HEK293 (cell line): ENCODE data around the gene BRI3BP.

Experiments
- CTCF ChIA-PET: fragments of 350-600 bp; formaldehyde crosslinking; extraction: SDS; loops from one replicate; lab custom pipeline; 2021; ENCODE audit warnings: antibody characterized with exemption; lab: Yijun Ruan, JAX
- POLR2A ChIA-PET: fragments of 300-600 bp; formaldehyde crosslinking; extraction: SDS; loops from one replicate; lab custom pipeline; 2020; ENCODE audit warnings: antibody characterized with exemption, inconsistent platforms; lab: Yijun Ruan, JAX
- H3K27ac ChIP-seq: fragments of 200-500 bp; sonication (Bioruptor generic); 2 replicates; pipeline ENCODE4 v1.5.1; 2014; ENCODE audit warnings: low read depth, low read length, control low read depth, inconsistent platforms; ENCODE audit errors: extremely low read depth
- H3K36me3 ChIP-seq, 2 experiments: fragments of 200-500 bp in 1 of 2; sonication (Bioruptor generic) in 1 of 2; 1 replicate in 1 of 2; 2 replicates in 1 of 2; pipeline ENCODE4 v1.5.1; 2014 to 2017; ENCODE audit warnings: inconsistent platforms in 2 of 2, low read length in 2 of 2; ENCODE audit not compliant: control insufficient read depth in 2 of 2, insufficient read depth in 1 of 2
- H3K4me1 ChIP-seq: fragments of 200-500 bp; sonication (Bioruptor generic); 2 replicates; pipeline ENCODE4 v1.5.1; 2014; ENCODE audit warnings: mild to moderate bottlenecking, low read length, inconsistent platforms; ENCODE audit not compliant: control insufficient read depth, insufficient read depth
- H3K4me3 ChIP-seq: 2 replicates; pipeline ENCODE4 v1.5.1; 2011; ENCODE audit warnings: low read depth, mild to moderate bottlenecking, control low read depth, low read length, moderate library complexity
- H3K9me3 ChIP-seq: fragments of 200-500 bp; sonication (Bioruptor generic); 2 replicates; pipeline ENCODE4 v1.5.1; 2014; ENCODE audit warnings: low read depth, low read length, inconsistent platforms; ENCODE audit not compliant: control insufficient read depth, insufficient read depth
- ATF2 ChIP-seq: fragments of 450-650 bp; formaldehyde crosslinking; IDR thresholded peaks from 2 replicates; pipeline ENCODE4 v1.5.1; 2016; ENCODE audit warnings: missing biosample characterization, missing genetic modification characterization, low read depth
- GLI4 ChIP-seq: fragments of 450-650 bp; formaldehyde crosslinking; IDR thresholded peaks from 2 replicates; pipeline ENCODE4 v1.5.1; 2016; ENCODE audit warnings: missing biosample characterization, missing genetic modification characterization
- HOXD13 ChIP-seq: sonication (generic); formaldehyde crosslinking; IDR thresholded peaks from 2 replicates; pipeline ENCODE4 v1.8.0; 2022; ENCODE audit warnings: missing genetic modification reagents, borderline replicate concordance
- IKZF3 ChIP-seq: fragments of 450-650 bp; IDR thresholded peaks from 2 replicates; pipeline ENCODE4 v1.5.0; 2018; ENCODE audit warnings: missing biosample characterization, mild to moderate bottlenecking, missing genetic modification characterization, moderate library complexity
- KLF8 ChIP-seq: fragments of 450-650 bp; formaldehyde crosslinking; IDR thresholded peaks from 2 replicates; pipeline ENCODE4 v1.5.1; 2016; ENCODE audit warnings: missing biosample characterization, missing genetic modification characterization
- SP3 ChIP-seq: fragments of 450-650 bp; formaldehyde crosslinking; IDR thresholded peaks from 2 replicates; pipeline ENCODE4 v1.5.1; 2016; ENCODE audit warnings: missing biosample characterization, missing genetic modification characterization
- SP7 ChIP-seq: fragments of 450-650 bp; formaldehyde crosslinking; IDR thresholded peaks from 2 replicates; pipeline ENCODE4 v1.5.1; 2016; ENCODE audit warnings: missing biosample characterization, missing genetic modification characterization
- TSHZ1 ChIP-seq: fragments of 450-650 bp; formaldehyde crosslinking; IDR thresholded peaks from 2 replicates; pipeline ENCODE4 v1.5.1; 2016; ENCODE audit warnings: missing biosample characterization, missing genetic modification characterization, borderline replicate concordance
- ZBTB6 ChIP-seq: fragments of 450-650 bp; formaldehyde crosslinking; IDR thresholded peaks from 2 replicates; pipeline ENCODE4 v1.5.1; 2017; ENCODE audit warnings: missing biosample characterization, missing genetic modification characterization
- ZFHX2 ChIP-seq: fragments of 450-650 bp; formaldehyde crosslinking; conservative IDR thresholded peaks from 2 replicates; pipeline ENCODE4 v1.5.1; 2016; ENCODE audit warnings: missing biosample characterization, missing genetic modification characterization
- ZFP37 ChIP-seq: fragments of 450-650 bp; formaldehyde crosslinking; IDR thresholded peaks from 2 replicates; pipeline ENCODE4 v1.5.1; 2016; ENCODE audit warnings: missing biosample characterization, missing genetic modification characterization
- ZNF133 ChIP-seq: fragments of 450-650 bp; formaldehyde crosslinking; IDR thresholded peaks from 2 replicates; pipeline ENCODE4 v1.5.1; 2016; ENCODE audit warnings: missing biosample characterization, missing genetic modification characterization
- ZNF16 ChIP-seq: fragments of 450-650 bp; formaldehyde crosslinking; IDR thresholded peaks from 2 replicates; pipeline ENCODE4 v1.5.1; 2016; ENCODE audit warnings: low read depth, missing biosample characterization, missing genetic modification characterization
- ZNF202 ChIP-seq: fragments of 450-650 bp; formaldehyde crosslinking; IDR thresholded peaks from 2 replicates; pipeline ENCODE4 v1.5.1; 2016; ENCODE audit warnings: missing biosample characterization, missing genetic modification characterization, borderline replicate concordance
- ZNF214 ChIP-seq: fragments of 450-650 bp; formaldehyde crosslinking; IDR thresholded peaks from 2 replicates; pipeline ENCODE4 v1.5.1; 2017; ENCODE audit warnings: missing biosample characterization, mild to moderate bottlenecking, missing genetic modification characterization, borderline replicate concordance
- ZNF302 ChIP-seq: fragments of 450-650 bp; formaldehyde crosslinking; IDR thresholded peaks from 2 replicates; pipeline ENCODE4 v1.5.1; 2016; ENCODE audit warnings: missing biosample characterization, missing genetic modification characterization, low read depth
- ZNF324 ChIP-seq: fragments of 450-650 bp; formaldehyde crosslinking; IDR thresholded peaks from 2 replicates; pipeline ENCODE4 v1.5.1; 2016; ENCODE audit warnings: missing biosample characterization, missing genetic modification characterization
- ZNF354C ChIP-seq: fragments of 450-650 bp; formaldehyde crosslinking; IDR thresholded peaks from 2 replicates; pipeline ENCODE4 v1.5.1; 2016; ENCODE audit warnings: missing biosample characterization, missing genetic modification characterization, low read depth, borderline replicate concordance
- ZNF398 ChIP-seq: fragments of 450-650 bp; formaldehyde crosslinking; IDR thresholded peaks from 2 replicates; pipeline ENCODE4 v1.5.1; 2017; ENCODE audit warnings: missing biosample characterization, missing genetic modification characterization
- ZNF433 ChIP-seq: fragments of 450-650 bp; formaldehyde crosslinking; IDR thresholded peaks from 2 replicates; pipeline ENCODE4 v1.5.1; 2016; ENCODE audit warnings: missing biosample characterization, missing genetic modification characterization, low read depth
- ZNF529 ChIP-seq: fragments of 450-650 bp; formaldehyde crosslinking; IDR thresholded peaks from 2 replicates; pipeline ENCODE4 v1.5.1; 2017; ENCODE audit warnings: missing genetic modification characterization, missing biosample characterization; ENCODE audit not compliant: insufficient replicate concordance
- ZNF561 ChIP-seq: fragments of 450-650 bp; IDR thresholded peaks from 2 replicates; pipeline ENCODE4 v1.5.1; 2018; ENCODE audit warnings: missing biosample characterization, missing genetic modification characterization, borderline replicate concordance
- ZNF585B ChIP-seq: fragments of 450-650 bp; formaldehyde crosslinking; IDR thresholded peaks from 2 replicates; pipeline ENCODE4 v1.5.1; 2016; ENCODE audit warnings: missing biosample characterization, missing genetic modification characterization
- ZNF660 ChIP-seq: fragments of 450-650 bp; IDR thresholded peaks from 2 replicates; pipeline ENCODE4 v1.5.1; 2018; ENCODE audit warnings: missing biosample characterization, mild to moderate bottlenecking, missing genetic modification characterization
- ZNF692 ChIP-seq: fragments of 450-650 bp; formaldehyde crosslinking; IDR thresholded peaks from 2 replicates; pipeline ENCODE4 v1.5.1; 2016; ENCODE audit warnings: missing biosample characterization, missing genetic modification characterization
- ZSCAN30 ChIP-seq: fragments of 450-650 bp; IDR thresholded peaks from 2 replicates; pipeline ENCODE4 v1.5.1; 2018; ENCODE audit warnings: missing biosample characterization, mild to moderate bottlenecking, missing genetic modification characterization, moderate library complexity

Gene BRI3BP

GRCh38 chr12:125006365-125006764 lies 12.9 kb downstream of the BRI3BP start:
- TF ChIP-seq ZNF202 (no peak), ZFHX2 (tag by site-specific recombination) (no peak), ZNF354C (tag by site-specific recombination) (no peak), TSHZ1 (tag by site-specific recombination) (no peak), GLI4 (tag by site-specific recombination) (no peak), IKZF3 (tag by site-specific recombination) (no peak), ZBTB6 (tag by site-specific recombination) (no peak), ZNF324 (tag by site-specific recombination) (no peak), ZNF214 (tag by site-specific recombination) (no peak), ZNF585B (no peak), HOXD13 (CRISPR knock-in tag) (no peak), ZNF433 (tag by site-specific recombination) (no peak), ZNF561 (tag by site-specific recombination) (no peak), ATF2 (tag by site-specific recombination) (no peak), KLF8 (tag by site-specific recombination) (no peak), SP3 (no peak)
- H3K4me3 ChIP-seq = no peak overlapping the region
- no peaks in the 10 kb centered on the region for H3K9me3 ChIP-seq
- H3K27ac ChIP-seq = no peak overlapping the region
- no peaks in the 10 kb centered on the region for H3K4me1 ChIP-seq
- ChIA-PET CTCF (interaction anchor here (1.1 kb wide), 1 partner anchor 100 kb away, joined by 3 read pairs; no protein-coding TSS in a partner anchor), POLR2A (interaction anchor here (0.7 kb wide), 1 partner anchor 144 kb away, joined by 4 read pairs; no protein-coding TSS in a partner anchor)
- H3K36me3 ChIP-seq = peaks cover 3 to 12% of the 10 kb centered on the region in 2 experiments; a peak in 2 of 3 replicates

GRCh38 chr12:125013816-125014442 lies 20.5 kb downstream of the BRI3BP start:
- Histone ChIP-seq H3K4me1 (no peaks in the 10 kb centered on the region), H3K9me3 (no peaks in the 10 kb centered on the region), H3K4me3 (no peak overlapping the region), H3K36me3 (peaks cover 0 to 62% of the 10 kb centered on the region in 2 experiments; a peak in 2 of 3 replicates), H3K27ac (no peak overlapping the region)
- ChIA-PET POLR2A (no interaction called here), CTCF (no interaction called here)
- no peak for TF ChIP-seq ZNF529
- no peak for TF ChIP-seq ZNF302 (tag by site-specific recombination)
- TF ChIP-seq ZNF398 (tag by site-specific recombination) = no peak
- TF ChIP-seq ZNF324 (tag by site-specific recombination) = no peak
- no peak for TF ChIP-seq ZFP37 (tag by site-specific recombination)
- no peak for TF ChIP-seq GLI4 (tag by site-specific recombination)
- no peak for TF ChIP-seq ZNF660 (tag by site-specific recombination)
- TF ChIP-seq SP7 (tag by site-specific recombination) = no peak
- TF ChIP-seq ZSCAN30 (tag by site-specific recombination) = no peak
- TF ChIP-seq ZNF133 (tag by site-specific recombination) = no peak
- no peak for TF ChIP-seq ZNF692 (tag by site-specific recombination)
- no peak for TF ChIP-seq ZNF16
